H9 (cell line): ENCODE results near the gene CRHBP. TPM values are rescaled to one million over a fixed set of nuclear protein-coding genes. Genes with fewer than 3 reads are reported as not detected.

ENCODE experiments used
- DNase-seq: peaks from one replicate; pipeline ENCODE4 v3.0.0-alpha.2; 2017
- H2AFZ ChIP-seq: one replicate; pipeline ENCODE4 v1.6.1; 2013; ENCODE audit warnings: mild to moderate bottlenecking, low read length, control low read depth, moderate library complexity
- H2AK5ac ChIP-seq: 2 replicates; pipeline ENCODE4 v1.6.1; 2013; ENCODE audit warnings: low read length, control low read depth, mixed read lengths; ENCODE audit not compliant: insufficient read length
- H2BK120ac ChIP-seq: one replicate; pipeline ENCODE4 v1.6.1; 2013; ENCODE audit warnings: low read depth, mild to moderate bottlenecking, low read length, control low read depth, inconsistent platforms; ENCODE audit not compliant: poor library complexity, severe bottlenecking
- H2BK12ac ChIP-seq: 2 replicates; pipeline ENCODE4 v1.6.1; 2013; ENCODE audit warnings: low read length, control low read depth, mixed read lengths, low read depth; ENCODE audit not compliant: insufficient read length
- H2BK15ac ChIP-seq: 2 replicates; pipeline ENCODE4 v1.6.1; 2013; ENCODE audit warnings: low read depth, low read length, control low read depth
- H2BK20ac ChIP-seq: one replicate; pipeline ENCODE4 v1.6.1; 2013; ENCODE audit warnings: low read depth, mild to moderate bottlenecking, low read length, control low read depth, inconsistent platforms; ENCODE audit not compliant: poor library complexity, severe bottlenecking
- H2BK5ac ChIP-seq: 2 replicates; pipeline ENCODE4 v1.6.1; 2013; ENCODE audit warnings: low read length, control low read depth, mixed read lengths; ENCODE audit not compliant: insufficient read length
- H3K14ac ChIP-seq: 2 replicates; pipeline ENCODE4 v1.6.1; 2013; ENCODE audit warnings: low read length, control low read depth; ENCODE audit not compliant: insufficient read depth
- H3K18ac ChIP-seq: 2 replicates; pipeline ENCODE4 v1.6.1; 2013; ENCODE audit warnings: low read depth, mild to moderate bottlenecking, mixed read lengths, low read length, control low read depth; ENCODE audit not compliant: insufficient read length
- H3K23ac ChIP-seq: 2 replicates; pipeline ENCODE4 v1.6.1; 2013; ENCODE audit warnings: low read length, control low read depth, mixed read lengths, low read depth; ENCODE audit not compliant: insufficient read length
- H3K23me2 ChIP-seq: 2 replicates; pipeline ENCODE4 v1.6.1; 2013; ENCODE audit warnings: low read depth, mild to moderate bottlenecking, mixed read lengths, low read length, control low read depth; ENCODE audit not compliant: insufficient read length, poor library complexity, severe bottlenecking
- H3K27ac ChIP-seq: 2 replicates; pipeline ENCODE4 v1.5.1; 2013; ENCODE audit warnings: low read length, control low read depth, mixed read lengths, low read depth; ENCODE audit not compliant: insufficient read length
- H3K27me3 ChIP-seq: 2 replicates; pipeline ENCODE4 v1.6.1; 2013; ENCODE audit warnings: low read length, control low read depth, inconsistent platforms; ENCODE audit not compliant: insufficient read depth
- H3K4ac ChIP-seq: 2 replicates; pipeline ENCODE4 v1.6.1; 2013; ENCODE audit warnings: low read depth, mild to moderate bottlenecking, control low read depth, inconsistent platforms, low read length, moderate library complexity
- H3K4me1 ChIP-seq: 2 replicates; pipeline ENCODE4 v1.6.1; 2013; ENCODE audit warnings: low read length, control low read depth, inconsistent platforms; ENCODE audit not compliant: insufficient read depth
- H3K4me2 ChIP-seq: 2 replicates; pipeline ENCODE4 v1.6.1; 2013; ENCODE audit warnings: low read length, control low read depth, mixed read lengths; ENCODE audit not compliant: insufficient read length, insufficient read depth
- H3K56ac ChIP-seq: 2 replicates; pipeline ENCODE4 v1.6.1; 2013; ENCODE audit warnings: low read depth, mild to moderate bottlenecking, mixed read lengths, low read length, control low read depth; ENCODE audit not compliant: insufficient read length
- H3K79me1 ChIP-seq: 2 replicates; pipeline ENCODE4 v1.6.1; 2013; ENCODE audit warnings: low read depth, mild to moderate bottlenecking, moderate library complexity, low read length, control low read depth, inconsistent platforms; ENCODE audit not compliant: insufficient read depth, poor library complexity, severe bottlenecking
- H3K79me2 ChIP-seq: 2 replicates; pipeline ENCODE4 v1.6.1; 2013; ENCODE audit warnings: low read length, control low read depth, inconsistent platforms; ENCODE audit not compliant: insufficient read depth
- H3K9ac ChIP-seq: 2 replicates; pipeline ENCODE4 v1.6.1; 2013; ENCODE audit warnings: low read length, control low read depth, mixed read lengths; ENCODE audit not compliant: insufficient read length; ENCODE audit errors: extremely low read depth
- H3K9me3 ChIP-seq: one replicate; pipeline ENCODE4 v1.6.1; 2013; ENCODE audit warnings: low read depth, low read length, inconsistent platforms; ENCODE audit not compliant: control insufficient read depth
- H3T11ph ChIP-seq: one replicate; pipeline ENCODE4 v1.6.1; 2013; ENCODE audit warnings: mild to moderate bottlenecking, low read length, control low read depth, inconsistent platforms
- H4K20me1 ChIP-seq: one replicate; pipeline ENCODE4 v1.6.1; 2013; ENCODE audit not compliant: control insufficient read depth, insufficient read length, insufficient read depth
- H4K5ac ChIP-seq: 2 replicates; pipeline ENCODE4 v1.6.1; 2013; ENCODE audit warnings: low read depth, mild to moderate bottlenecking, mixed read lengths, low read length, control low read depth; ENCODE audit not compliant: insufficient read length
- H4K8ac ChIP-seq: replicated peaks from 2 replicates; pipeline ENCODE4 v1.6.1; 2013; ENCODE audit warnings: low read length, control low read depth, mixed read lengths, low read depth; ENCODE audit not compliant: insufficient read length
- H4K91ac ChIP-seq: 2 replicates; pipeline ENCODE4 v1.6.1; 2013; ENCODE audit warnings: low read depth, mild to moderate bottlenecking, moderate library complexity, mixed read lengths, low read length, control low read depth; ENCODE audit not compliant: insufficient read length
- H3K27ac Mint-ChIP-seq, 3 experiments: 2 replicates in 2 of 3; 3 replicates in 1 of 3; pipeline ENCODE4 v1.8.0; 2020 to 2021; ENCODE audit warnings: mixed read lengths in 3 of 3, mild to moderate bottlenecking in 1 of 3, moderate library complexity in 1 of 3
- H3K27me3 Mint-ChIP-seq: 2 replicates; pipeline ENCODE4 v1.8.0; 2021; ENCODE audit warnings: low read depth, mild to moderate bottlenecking, moderate library complexity, mixed read lengths
- H3K36me3 Mint-ChIP-seq, 3 experiments: 2 replicates in 2 of 3; 3 replicates in 1 of 3; pipeline ENCODE4 v1.8.0; 2020 to 2021; ENCODE audit warnings: low read depth in 3 of 3, mixed read lengths in 3 of 3; ENCODE audit not compliant: insufficient read depth in 1 of 3
- H3K4me1 Mint-ChIP-seq, 2 experiments: 2 replicates each; pipeline ENCODE4 v1.8.0; 2020; ENCODE audit warnings: mixed read lengths in 2 of 2
- H3K4me3 Mint-ChIP-seq, 2 experiments: 2 replicates in 1 of 2; 3 replicates in 1 of 2; pipeline ENCODE4 v1.8.0; 2020 to 2021; ENCODE audit warnings: mild to moderate bottlenecking in 2 of 2, mixed read lengths in 2 of 2, moderate library complexity in 1 of 2
- H3K9me3 Mint-ChIP-seq, 2 experiments: 2 replicates in 1 of 2; 3 replicates in 1 of 2; pipeline ENCODE4 v1.8.0; 2020; ENCODE audit warnings: mild to moderate bottlenecking in 2 of 2, mixed read lengths in 2 of 2, moderate library complexity in 1 of 2
- WGBS: extraction: QIAGEN DNeasy Blood & Tissue Kit; methylation state at CpG from one replicate; pipeline ENCODE4 v1.1.7; 2013; ENCODE audit warnings: missing lambda C conversion rate, low lambda C conversion rate, mixed read lengths; ENCODE audit not compliant: insufficient read length; ENCODE audit errors: extremely low coverage; 5-methylcytosine and 5-hydroxymethylcytosine counted together
- total RNA-seq: library from RNA; stranded (reverse); gene quantifications from 2 replicates; pipeline ENCODE4 v1.2.1, GENCODE V29; 2021
- TF ChIP-seq, protein P1 (sequence below): fragments of 200-600 bp; sonication (generic); conservative IDR thresholded peaks from 3 replicates; pipeline ENCODE4 v1.8.0; 2021; ENCODE audit warnings: antibody characterized with exemption, mild to moderate bottlenecking

Gene CRHBP
- total RNA-seq, 1 experiment from 2014 or later: not detected

DNA sequence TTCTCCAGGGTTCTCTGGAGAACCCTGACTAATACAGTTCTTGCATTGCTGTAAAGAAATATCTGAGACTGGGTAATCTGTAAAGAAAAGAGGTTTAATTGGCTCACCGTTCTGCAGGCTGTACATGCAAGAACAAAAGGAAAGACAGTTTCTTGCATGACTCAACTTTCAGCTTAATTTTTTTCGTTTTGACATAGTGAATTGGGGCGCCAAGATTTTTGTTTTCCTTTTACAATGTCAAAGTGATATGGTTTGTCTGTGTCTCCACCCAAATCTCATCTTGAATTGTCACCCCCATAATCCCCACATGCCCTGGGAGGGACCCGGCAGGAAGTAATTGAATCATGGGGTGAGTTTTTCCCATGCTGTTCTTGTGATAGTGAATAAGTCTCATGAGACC is 11.8 kb upstream of the CRHBP start:
- Histone ChIP-seq H2BK12ac (no peak overlapping the region), H3K23ac (no peak overlapping the region), H3K4ac (no peak overlapping the region), H2AFZ (no peak overlapping the region), H2BK20ac (no peak overlapping the region), H2BK15ac (no peak overlapping the region), H3K4me1 (no peaks in the 10 kb centered on the region), H4K5ac (no peak overlapping the region), H3K27ac (no peak overlapping the region), H3K4me2 (no peak overlapping the region), H2BK5ac (no peak overlapping the region), H3K14ac (no peak overlapping the region), H3K18ac (no peak overlapping the region), H2AK5ac (no peak overlapping the region), H3K79me2 (no peaks in the 10 kb centered on the region), H3K9ac (no peak overlapping the region), H4K20me1 (no peaks in the 10 kb centered on the region), H4K8ac (no peak overlapping the region), H3T11ph (no peak overlapping the region), H3K9me3 (no peaks in the 10 kb centered on the region), H3K56ac (no peak overlapping the region), H4K91ac (no peak overlapping the region), H2BK120ac (no peak overlapping the region), H3K27me3 (no peaks in the 10 kb centered on the region), H3K79me1 (no peaks in the 10 kb centered on the region), H3K23me2 (no peaks in the 10 kb centered on the region)
- H3K4me1 Mint-ChIP-seq: peaks cover 3 to 8% of the 10 kb centered on the region in 2 experiments; a peak in 2 of 4 replicates
- H3K9me3 Mint-ChIP-seq: no peaks in the 10 kb centered on the region
- TF ChIP-seq, protein P1, sequence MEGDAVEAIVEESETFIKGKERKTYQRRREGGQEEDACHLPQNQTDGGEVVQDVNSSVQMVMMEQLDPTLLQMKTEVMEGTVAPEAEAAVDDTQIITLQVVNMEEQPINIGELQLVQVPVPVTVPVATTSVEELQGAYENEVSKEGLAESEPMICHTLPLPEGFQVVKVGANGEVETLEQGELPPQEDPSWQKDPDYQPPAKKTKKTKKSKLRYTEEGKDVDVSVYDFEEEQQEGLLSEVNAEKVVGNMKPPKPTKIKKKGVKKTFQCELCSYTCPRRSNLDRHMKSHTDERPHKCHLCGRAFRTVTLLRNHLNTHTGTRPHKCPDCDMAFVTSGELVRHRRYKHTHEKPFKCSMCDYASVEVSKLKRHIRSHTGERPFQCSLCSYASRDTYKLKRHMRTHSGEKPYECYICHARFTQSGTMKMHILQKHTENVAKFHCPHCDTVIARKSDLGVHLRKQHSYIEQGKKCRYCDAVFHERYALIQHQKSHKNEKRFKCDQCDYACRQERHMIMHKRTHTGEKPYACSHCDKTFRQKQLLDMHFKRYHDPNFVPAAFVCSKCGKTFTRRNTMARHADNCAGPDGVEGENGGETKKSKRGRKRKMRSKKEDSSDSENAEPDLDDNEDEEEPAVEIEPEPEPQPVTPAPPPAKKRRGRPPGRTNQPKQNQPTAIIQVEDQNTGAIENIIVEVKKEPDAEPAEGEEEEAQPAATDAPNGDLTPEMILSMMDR: no peak
- H3K27me3 Mint-ChIP-seq: no peaks in the 10 kb centered on the region; the same call in 1 of the 2 replicates
- no CpG with 5 or more reads among the region's 4 CpGs for WGBS
- no peak overlapping the region for H3K27ac Mint-ChIP-seq
- no peak overlapping the region for H3K4me3 Mint-ChIP-seq
- no peaks in the 10 kb centered on the region; a peak in 2 of 7 replicates for H3K36me3 Mint-ChIP-seq
- no peak for DNase-seq
